Measurements from ENCODE around the gene UBL3. TPM values are rescaled to one million over a fixed set of nuclear protein-coding genes. Genes with fewer than 3 reads are reported as not detected.

Gene UBL3
- total and polyA plus RNA-seq, 2 donors from 2014 or later = 18.1 to 34.1 TPM

- Histone ChIP-seq H3K27ac (ENCODE audit: low read depth in 2 of 2, low read length in 2 of 2) (no peak overlapping the region), H3K9ac (ENCODE audit: low read length in 3 of 3) (no peak overlapping the region), H3K9me3 (ENCODE audit: control insufficient read depth in 2 of 3, insufficient read depth in 1 of 3, low read length in 3 of 3) (no peaks in the 10 kb centered on the region), H3K27me3 (ENCODE audit: control insufficient read depth, insufficient read depth, low read length) (no peaks in the 10 kb centered on the region), H3K4me3 (ENCODE audit: low read length in 3 of 3) (no peak overlapping the region), H3K4me1 (ENCODE audit: control insufficient read depth in 2 of 3, insufficient read depth in 2 of 3, low read depth in 1 of 3, low read length in 3 of 3) (peaks cover 0 to 5% (median 0%) of the 10 kb centered on the region in 3 donors), H3K36me3 (ENCODE audit: control insufficient read depth in 2 of 3, insufficient read depth in 3 of 3, low read length in 3 of 3) (no peaks in the 10 kb centered on the region)
- TF ChIP-seq, protein P1, sequence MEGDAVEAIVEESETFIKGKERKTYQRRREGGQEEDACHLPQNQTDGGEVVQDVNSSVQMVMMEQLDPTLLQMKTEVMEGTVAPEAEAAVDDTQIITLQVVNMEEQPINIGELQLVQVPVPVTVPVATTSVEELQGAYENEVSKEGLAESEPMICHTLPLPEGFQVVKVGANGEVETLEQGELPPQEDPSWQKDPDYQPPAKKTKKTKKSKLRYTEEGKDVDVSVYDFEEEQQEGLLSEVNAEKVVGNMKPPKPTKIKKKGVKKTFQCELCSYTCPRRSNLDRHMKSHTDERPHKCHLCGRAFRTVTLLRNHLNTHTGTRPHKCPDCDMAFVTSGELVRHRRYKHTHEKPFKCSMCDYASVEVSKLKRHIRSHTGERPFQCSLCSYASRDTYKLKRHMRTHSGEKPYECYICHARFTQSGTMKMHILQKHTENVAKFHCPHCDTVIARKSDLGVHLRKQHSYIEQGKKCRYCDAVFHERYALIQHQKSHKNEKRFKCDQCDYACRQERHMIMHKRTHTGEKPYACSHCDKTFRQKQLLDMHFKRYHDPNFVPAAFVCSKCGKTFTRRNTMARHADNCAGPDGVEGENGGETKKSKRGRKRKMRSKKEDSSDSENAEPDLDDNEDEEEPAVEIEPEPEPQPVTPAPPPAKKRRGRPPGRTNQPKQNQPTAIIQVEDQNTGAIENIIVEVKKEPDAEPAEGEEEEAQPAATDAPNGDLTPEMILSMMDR (IDR thresholded peaks at IDR 0.05; ENCODE audit: borderline replicate concordance, extremely low read depth, insufficient read depth) = no peak
- FAIRE-seq (no peak), DNase-seq (no peak)
- intact Hi-C loops (cut with DNase I) = no loop called here
These were observed 4.6 kb upstream of the UBL3 start for GRCh38 chr13:29855009-29855408.

DNA sequence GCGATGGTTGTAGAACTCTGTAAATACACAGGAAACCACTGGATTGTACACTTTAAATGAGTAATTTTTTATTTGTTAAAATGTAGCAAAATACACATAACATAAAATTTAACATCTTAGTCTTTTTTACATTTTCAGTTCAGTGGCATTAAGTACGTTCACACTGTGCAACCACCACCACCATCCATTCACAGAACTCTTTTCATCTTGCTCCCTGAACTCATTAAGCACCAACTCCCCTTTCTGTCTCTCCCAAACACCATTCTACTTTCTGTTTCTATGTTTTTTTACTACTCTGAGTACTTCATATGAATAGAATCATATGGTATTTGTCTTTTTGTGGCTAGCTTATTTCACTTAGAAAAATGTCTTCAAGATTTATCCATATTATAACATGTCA lies 2.7 kb upstream of the UBL3 start:
- FAIRE-seq (no peak), DNase-seq (no peak)
- Histone ChIP-seq H3K9ac (ENCODE audit: low read length in 3 of 3) (no peak overlapping the region), H3K27ac (ENCODE audit: low read depth in 2 of 2, low read length in 2 of 2) (no peak overlapping the region), H3K27me3 (ENCODE audit: control insufficient read depth, insufficient read depth, low read length) (no peaks in the 10 kb centered on the region), H3K9me3 (ENCODE audit: control insufficient read depth in 2 of 3, insufficient read depth in 1 of 3, low read length in 3 of 3) (no peaks in the 10 kb centered on the region), H3K36me3 (ENCODE audit: control insufficient read depth in 2 of 3, insufficient read depth in 3 of 3, low read length in 3 of 3) (no peaks in the 10 kb centered on the region), H3K4me3 (ENCODE audit: low read length in 3 of 3) (no peak overlapping the region), H3K4me1 (ENCODE audit: control insufficient read depth in 2 of 3, insufficient read depth in 2 of 3, low read depth in 1 of 3, low read length in 3 of 3) (peaks cover 0 to 5% (median 0%) of the 10 kb centered on the region in 3 donors)
- TF ChIP-seq, protein P1 (IDR thresholded peaks at IDR 0.05; ENCODE audit: borderline replicate concordance, extremely low read depth, insufficient read depth) = no peak
- intact Hi-C loops (cut with DNase I) = no loop called here

GRCh38 chr13:29852472-29853054 lies 2.1 kb upstream of the UBL3 start:
- TF ChIP-seq, protein P1 (IDR thresholded peaks at IDR 0.05; ENCODE audit: borderline replicate concordance, extremely low read depth, insufficient read depth) = no peak
- Histone ChIP-seq H3K4me3 (ENCODE audit: low read length in 3 of 3) (no peak overlapping the region), H3K27me3 (ENCODE audit: control insufficient read depth, insufficient read depth, low read length) (no peaks in the 10 kb centered on the region), H3K9ac (ENCODE audit: low read length in 3 of 3) (no peak overlapping the region), H3K4me1 (ENCODE audit: control insufficient read depth in 2 of 3, insufficient read depth in 2 of 3, low read depth in 1 of 3, low read length in 3 of 3) (peaks cover 0 to 5% (median 0%) of the 10 kb centered on the region in 3 donors), H3K27ac (ENCODE audit: low read depth in 2 of 2, low read length in 2 of 2) (no peak overlapping the region), H3K36me3 (ENCODE audit: control insufficient read depth in 2 of 3, insufficient read depth in 3 of 3, low read length in 3 of 3) (no peaks in the 10 kb centered on the region), H3K9me3 (ENCODE audit: control insufficient read depth in 2 of 3, insufficient read depth in 1 of 3, low read length in 3 of 3) (no peaks in the 10 kb centered on the region)
- FAIRE-seq (no peak), DNase-seq (no peak)
- intact Hi-C loops (cut with DNase I) = no loop called here

Data from kidney (tissue), 14 donors.